COLO668 (cell line): Measurements from ENCODE around the gene OXCT1.
"Not testable (repeated sequence)": the region's sequence is repeated elsewhere in the genome, so short reads cannot be mapped to it uniquely, and the experiment has no call there.

Experiments
- DNase-seq: peaks from one replicate; lab custom pipeline; 2025; ENCODE audit not compliant: unreplicated experiment; lab: John Stamatoyannopoulos, UW

Gene OXCT1

DNA sequence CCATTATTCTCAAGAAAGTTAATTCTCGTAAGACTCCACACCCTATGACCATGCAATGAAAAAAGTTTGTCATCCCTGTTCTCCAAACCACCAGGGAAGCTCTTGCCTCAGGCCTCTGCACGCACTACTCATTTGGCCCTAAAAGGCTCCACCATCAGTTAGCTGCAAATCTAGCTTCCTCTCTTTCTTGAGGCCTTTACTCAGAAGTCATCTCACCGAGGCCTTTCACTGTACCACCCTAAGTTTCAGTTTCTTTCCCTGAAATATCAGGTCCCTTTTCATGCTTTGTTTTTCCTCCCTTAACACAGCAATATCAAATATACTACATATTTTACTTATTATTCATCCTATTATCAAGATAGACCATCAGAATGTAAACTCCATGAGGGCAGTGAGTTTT is 39.1 kb downstream of the OXCT1 start:
- no peak for DNase-seq

DNA sequence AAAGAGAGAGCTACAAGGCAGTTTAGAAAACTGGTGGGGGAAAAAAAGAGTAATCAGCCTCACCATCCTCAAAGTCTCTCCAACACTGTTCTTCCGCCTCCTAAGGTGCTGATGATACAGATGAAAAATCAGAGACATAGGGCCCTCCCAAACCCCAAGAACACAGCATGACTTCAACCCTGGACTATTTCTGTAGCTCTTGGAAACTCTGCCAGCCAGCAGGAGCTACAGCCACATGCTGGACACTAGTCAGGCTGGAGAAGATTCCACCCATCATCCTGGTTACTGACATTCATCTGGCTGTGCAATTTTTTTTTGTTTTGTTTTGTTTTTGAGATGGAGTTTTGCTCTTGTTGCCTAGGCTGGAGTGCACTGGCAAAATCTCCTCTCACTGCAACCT is 42.4 kb downstream of the OXCT1 start:
- no peak for DNase-seq

DNA sequence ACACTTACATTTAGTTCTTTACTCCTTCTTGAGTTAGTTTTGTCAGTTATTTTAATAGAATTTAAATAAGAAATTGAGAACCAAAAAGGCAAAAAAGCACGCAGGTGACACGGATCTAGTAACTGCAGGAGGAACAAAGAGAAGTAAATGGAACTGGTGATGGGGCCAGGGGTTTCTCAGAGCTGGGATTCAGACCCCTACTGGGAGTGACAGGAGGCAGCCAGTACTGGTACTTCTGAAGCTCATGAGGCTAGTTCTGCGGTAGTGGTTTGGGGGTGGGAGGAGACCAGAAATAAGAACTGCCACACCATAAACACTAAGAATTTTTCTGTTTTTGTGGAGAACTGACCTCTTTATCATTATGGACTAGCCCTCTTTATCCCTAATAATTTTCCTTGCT is 48.2 kb downstream of the OXCT1 start:
- DNase-seq, result no peak

DNA sequence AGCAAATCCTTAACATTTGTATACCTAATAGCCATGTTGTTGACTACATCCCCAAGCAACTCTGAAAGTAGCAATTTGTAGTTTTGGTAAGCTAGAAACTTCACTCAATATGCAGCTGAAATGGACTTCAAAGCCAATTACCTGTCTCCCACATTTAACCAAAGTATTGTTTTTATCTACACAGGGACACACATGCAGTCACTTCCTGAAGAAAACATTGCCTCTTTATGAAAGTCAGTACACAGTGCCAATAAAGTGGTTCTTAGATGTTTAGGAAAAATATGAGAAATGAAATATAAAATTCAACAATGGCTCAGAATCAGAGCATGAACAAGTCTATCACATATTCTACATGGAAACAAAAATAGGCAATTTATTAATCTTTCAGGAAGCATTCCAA is 49.2 kb downstream of the OXCT1 start:
- DNase-seq, result no peak

DNA sequence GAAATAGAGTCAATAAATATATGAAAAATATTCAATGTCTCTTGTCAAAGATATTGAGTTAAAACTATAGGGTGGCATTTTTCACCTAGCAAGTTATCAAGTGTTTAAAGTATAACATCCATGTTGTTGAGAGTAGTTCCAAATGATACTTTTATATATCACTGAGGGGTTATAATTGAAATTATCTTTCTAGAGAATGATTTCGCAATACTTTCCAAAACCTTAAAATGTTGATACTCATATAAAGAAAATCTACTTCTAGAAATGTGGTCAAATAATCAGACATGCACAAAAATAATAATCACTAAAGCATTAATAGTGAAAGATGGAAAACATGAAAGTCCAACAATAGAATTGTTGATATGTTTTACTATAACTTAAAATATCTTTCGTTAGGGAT is 50.1 kb downstream of the OXCT1 start:
- DNase-seq, result no peak

DNA sequence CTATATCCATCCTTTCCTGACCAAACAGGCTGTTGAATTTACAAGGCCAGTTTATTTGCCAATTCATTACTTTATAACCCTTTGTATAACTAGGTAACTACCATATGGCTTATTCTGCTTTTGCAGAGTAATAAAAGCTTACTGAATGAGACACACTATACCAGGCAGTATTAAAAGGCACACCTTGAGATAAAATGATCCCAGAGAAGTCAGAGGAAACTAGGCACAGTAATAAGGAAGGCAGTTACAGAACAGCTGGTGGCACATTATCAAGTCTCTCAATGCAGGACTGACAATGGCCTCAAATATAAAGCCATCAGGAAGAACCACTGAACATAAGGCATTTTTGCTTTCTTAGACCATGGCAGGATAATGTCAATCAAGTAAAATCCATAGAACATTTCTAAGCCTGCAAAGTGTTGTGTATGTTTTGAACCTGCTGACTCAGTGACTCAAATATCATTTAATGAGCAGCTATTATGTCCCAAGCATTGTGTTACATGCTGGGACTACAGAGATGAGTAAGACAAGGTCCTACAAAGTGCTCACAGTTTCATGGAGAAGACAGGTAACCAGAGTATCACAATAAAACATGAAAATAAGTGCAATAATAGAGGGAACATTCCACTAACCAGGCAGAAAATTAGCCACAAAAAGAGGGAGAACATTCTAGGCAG is 52.5 kb downstream of the OXCT1 start:
- DNase-seq, result no peak

DNA sequence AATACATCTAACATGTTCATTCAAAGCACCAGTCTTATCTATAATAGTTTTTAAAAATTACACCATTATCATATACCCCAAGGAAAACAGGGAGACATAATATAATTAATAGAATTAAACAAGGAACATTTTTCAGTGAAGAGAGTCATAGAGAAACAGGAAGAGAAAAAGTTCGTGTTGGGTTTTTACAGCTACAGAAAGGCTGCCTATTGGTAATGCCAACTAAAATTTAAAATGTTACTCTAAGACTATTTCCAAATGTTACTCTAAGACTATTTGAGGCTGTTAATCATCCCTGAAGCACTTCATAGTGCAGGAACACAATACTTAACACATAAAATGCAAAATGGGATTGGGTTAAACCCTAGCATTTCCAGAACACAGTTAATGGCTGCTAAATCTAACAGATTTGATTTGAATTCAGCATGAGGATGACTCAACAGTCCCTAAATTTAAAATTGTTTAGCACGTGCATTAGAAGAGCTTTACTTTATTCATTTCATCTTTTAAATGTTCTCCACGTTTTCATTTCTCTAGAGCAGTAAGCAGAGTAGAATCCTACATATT is 54.5 kb downstream of the OXCT1 start:
- DNase-seq, result no peak

DNA sequence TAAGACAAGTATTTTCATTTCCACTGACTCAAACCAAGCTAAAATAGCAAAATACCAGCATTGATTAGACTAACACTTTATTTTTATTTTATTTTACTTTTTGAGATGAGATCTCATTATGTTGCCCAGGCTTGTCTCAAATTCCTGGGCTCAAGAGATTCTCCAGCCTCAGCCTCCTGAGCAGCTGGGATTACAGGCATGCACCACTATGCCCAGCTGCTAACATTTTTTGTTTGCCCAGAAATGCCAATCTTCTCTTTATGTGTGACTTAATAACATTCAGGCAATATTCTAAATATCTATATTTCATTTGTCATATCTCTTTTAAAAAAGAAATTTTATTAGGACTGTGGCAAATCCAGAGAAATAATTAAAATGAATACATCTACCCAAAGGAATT is 55.0 kb downstream of the OXCT1 start:
- DNase-seq, result no peak

DNA sequence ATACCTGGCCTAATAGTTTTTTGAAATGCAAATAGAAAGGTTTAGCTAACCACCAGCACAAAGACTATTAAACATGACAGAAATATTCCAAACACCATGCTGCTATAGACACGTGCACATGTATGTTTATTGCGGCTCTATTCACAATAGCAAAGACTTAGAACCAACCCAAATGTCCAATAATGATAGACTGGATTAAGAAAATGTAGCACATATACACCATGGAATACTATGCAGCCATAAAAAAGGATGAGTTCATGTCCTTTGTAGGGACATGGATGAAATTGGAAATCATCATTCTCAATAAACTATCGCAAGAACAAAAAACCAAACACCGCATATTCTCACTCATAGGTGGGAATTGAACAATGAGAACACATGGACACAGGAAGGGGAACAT is 55.9 kb downstream of the OXCT1 start:
- DNase-seq, result not testable (repeated sequence)

DNA sequence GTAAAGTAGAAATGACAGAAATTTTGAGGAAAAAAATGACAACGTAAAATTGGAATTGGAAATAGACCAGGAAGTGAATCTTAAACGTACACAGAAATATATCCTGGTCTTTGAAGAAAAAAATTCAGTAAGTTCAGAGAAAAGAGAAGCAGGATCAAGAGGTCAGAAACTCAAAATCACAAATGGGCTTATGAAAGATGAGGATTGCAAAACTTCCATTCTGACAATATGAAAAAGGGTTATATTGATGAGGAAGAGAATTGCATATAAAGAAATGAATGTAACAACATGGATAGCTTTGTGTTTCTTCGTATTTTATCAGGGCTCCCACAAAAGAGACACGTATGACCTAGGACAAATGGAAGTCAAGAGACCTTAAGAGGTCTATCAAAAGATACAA is 58.1 kb downstream of the OXCT1 start:
- DNase-seq, result no peak

DNA sequence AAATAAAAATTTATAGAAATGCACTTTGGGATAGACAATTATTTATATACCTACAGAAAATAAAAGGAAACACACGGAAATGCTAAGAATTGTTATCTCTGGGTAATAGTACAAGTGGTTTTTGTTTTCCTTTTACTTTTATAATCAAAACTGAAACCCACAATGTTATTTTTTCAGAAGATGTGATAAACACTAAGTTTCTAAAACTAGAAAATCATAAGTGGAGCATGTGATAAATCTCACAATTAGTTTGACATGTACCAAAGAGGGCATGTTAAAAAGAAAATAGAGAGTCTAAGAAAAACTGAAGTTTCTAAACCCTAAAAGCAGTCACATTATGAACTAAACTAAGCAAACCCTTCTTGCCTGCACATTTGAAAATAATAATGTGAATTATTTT is 61.1 kb downstream of the OXCT1 start:
- DNase-seq, result no peak

DNA sequence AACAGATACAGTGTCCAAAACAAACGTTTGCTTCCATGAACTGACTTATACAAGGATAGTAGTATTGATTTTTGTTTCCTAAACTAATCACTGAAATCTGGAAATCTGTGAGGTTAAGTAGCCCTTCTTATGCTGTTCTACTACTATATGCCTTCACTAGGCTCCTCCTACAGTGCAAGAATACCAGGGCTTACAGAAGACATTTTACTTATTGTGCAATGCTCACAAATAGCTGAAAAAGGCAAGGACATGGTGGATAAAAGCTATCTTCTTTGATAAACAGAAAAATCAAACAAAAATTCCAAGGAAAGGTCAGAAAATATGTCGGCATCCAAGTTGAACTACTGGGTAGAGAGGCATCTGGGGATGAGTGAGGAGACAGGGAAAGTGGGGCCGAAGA is 61.9 kb downstream of the OXCT1 start:
- no peak for DNase-seq

DNA sequence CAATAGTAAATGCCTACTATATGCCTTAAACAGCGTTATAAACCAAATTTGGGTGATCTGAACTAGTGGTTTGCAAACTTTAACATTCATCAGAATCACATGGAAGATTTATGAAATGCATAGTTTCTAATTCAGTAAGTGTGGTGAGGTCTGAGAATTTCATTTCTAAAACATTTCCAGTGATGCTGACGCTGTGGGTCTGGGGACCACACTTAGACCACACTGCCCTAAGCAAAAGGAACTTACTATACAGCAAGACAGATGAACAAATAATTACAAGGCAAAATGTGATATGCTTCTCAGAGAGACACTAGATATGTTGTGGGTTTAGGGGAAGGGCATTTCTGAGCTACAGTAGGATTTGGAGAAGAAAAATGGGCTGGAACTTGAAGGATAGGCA is 72.6 kb downstream of the OXCT1 start:
- no peak for DNase-seq

DNA sequence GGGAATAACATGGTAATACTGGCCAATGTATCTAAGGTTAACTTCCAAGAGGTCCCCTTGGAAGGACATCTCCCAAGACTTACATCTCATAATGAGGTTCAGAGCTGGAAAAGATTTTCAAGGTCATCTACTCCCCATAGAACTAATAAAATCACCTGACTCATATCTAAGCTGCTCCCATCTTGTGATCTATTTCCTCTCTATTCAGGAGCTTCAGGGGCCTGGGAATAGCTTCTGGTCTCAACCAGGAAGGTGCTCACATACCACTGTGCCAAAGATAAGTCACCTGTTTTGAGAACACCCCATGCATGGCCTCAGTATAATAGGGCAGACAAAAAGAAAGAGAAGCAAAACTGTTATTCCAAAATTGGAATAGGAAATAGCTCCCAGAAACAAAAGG is 74.2 kb downstream of the OXCT1 start:
- no peak for DNase-seq

DNA sequence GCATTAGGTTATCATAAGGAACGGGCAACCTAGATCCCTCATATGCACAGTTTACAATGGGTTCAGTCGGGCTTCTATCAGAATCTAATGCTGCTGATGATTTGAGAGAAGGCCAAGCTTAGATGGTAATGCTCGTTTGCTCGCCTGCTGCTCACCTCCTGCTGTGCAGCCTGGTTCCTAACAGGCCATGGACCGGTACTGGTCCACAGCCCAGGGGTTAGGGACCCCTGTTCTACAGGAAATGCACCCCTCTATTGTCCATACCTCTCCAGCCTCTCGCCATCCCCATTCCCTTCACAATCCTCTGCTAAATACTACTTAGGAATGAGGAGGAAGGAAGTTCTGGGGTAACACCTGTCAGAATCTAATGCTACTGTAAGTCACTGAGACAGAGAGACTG is 75.1 kb downstream of the OXCT1 start:
- no peak for DNase-seq

DNA sequence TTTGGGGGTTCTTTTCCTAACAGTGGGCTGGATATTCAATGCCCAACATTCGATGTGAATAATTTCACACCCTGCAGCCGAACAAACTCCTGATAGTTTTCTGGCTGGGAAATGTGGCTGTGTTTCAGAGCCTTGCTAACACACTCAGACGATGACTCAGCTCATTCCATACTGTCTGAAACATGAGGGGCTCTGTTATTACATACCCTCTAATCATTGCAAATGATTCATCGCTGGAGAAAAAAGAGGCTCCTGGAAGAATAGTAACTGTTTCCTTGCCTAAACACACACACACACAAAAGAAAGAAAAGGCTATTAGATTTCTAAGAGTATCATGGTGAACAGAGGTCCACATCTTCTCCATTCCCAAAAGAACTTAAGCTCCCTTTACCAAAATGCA is 75.8 kb downstream of the OXCT1 start:
- DNase-seq, result no peak

DNA sequence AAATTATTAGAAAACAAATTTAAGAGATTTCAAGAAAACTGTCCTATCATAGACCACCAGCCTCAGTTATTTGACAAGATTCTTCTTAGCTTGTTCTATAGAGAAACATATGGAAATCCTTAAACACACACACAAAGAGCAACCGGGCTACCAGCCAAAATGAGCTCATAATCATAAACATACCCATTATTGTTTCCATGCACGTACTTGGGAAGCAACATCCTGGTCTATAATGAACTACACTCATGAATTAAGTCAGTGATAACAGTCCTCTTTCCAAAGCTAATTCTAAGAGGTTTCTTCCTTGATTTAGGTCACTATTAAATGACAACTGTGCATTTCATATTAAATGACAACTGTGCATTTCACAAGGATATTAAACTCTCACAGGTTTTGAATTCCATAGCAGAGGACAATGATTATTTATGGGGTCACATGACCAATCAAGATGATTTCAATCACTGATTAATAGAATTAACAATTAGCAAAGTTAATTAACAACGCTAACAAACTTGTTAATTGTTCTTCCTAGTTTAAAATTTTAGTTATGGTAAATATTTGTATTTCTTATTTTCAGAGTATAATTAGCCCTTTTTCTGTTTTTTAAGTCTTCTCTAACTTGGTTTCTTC is 77.0 kb downstream of the OXCT1 start:
- DNase-seq, result peak; percentile 27

DNA sequence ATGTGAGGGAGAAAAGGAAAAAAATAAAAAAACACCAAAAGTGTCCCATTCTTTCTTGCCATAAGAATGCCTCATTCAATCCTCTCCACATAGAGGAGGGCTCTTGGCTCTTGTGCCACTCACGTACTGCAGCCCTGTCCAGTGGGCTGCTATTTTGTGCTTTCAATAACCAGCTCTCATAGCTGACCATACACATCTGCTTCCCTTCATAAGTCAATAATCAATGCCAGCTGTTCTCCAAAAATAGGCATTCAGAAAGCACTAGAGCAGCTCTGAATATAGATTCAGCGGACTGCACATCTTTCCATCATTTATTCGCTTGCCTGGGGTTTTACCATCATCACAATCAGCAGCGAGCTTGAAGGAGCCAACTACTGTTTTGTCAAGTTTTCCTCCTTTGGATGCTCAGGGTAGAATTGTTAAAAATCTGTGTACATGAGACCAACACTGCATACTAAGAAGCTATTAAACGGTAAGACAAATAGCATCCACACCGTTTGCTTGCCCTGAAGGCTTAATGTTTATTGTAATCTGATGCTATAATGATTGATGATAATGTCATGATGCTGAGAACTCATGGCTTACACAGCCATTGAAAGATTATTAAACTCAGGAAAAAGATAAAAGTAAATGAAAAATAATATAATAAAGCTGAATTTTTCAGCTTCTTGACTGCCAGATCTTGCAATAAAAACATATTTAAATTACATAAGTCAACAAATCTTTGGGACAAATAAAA is 80.0 kb downstream of the OXCT1 start:
- no peak for DNase-seq

DNA sequence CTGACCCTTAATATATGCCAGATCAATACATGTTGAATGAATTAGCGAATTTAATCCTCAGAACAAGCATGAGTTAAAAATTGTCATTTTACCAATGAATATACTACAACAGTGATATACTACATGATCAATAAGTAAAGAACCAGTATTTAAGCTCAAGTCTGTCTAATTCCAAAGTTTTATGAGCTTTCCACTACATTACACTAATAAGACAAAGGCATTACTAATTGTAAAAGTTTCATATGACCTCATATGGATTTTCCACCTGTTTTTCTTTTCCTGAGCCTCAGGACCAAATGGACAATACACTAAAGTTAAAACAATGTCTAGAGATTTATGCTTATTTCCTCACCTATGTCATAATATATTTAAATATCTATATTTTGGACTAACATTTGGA is 80.8 kb downstream of the OXCT1 start:
- no peak for DNase-seq

DNA sequence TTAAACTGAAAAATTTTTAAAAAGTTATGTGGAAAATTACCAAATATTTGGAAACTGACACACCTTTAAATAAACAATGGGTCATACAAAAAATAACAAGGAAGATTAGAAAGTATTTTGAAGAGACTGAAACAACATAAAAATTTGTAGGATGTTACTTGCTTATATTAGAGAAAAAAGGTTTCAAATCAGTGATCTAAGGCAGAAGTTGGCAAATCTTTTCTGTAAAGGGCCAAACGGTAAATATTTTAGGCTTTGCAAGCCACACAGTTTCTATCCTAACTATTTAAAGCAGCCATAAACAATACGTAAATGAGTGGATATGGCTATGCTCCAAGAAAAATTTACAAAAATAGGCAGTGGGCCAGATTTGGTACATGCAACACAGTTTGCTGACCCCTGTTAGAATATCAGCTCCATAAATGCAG is 81.3 kb downstream of the OXCT1 start:
- DNase-seq, result no peak

DNA sequence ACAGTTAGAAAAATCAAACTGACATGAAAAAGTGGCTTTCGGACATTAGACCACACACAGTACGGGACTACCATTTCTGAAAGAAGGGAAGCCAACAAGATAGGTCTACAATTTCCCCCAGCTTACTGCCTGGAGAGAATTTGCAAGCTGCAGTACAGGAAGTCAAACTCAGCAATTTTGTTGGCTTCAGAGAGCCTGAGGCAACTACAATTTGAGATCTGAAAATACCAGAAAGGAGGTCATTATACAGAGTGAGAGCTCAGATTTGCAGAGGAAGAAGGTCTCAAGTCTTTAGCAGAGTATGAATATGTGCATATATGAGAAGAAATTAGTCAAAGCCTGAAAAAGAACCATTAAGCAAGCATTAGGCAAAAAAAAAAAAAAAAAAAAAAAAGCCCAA is 83.0 kb downstream of the OXCT1 start:
- no peak for DNase-seq

DNA sequence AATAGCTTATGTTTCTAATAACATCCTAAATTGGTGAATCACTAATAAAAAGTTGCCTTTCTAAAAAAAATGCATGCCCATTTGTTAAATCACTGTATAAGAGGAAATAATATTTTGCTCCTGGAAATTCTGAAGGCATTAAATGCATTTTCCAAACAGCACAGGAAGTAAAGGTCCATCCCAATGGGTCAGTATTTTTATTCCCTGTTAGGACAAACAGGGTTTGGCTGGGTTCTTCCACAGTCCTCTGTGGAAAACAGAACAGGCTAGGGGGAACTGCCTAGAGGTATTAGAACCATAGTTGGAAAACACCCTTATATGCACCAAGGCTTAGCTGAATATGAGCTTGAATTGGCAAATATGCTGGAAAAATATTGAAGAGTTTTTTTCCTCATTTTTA is 85.2 kb downstream of the OXCT1 start:
- DNase-seq, result no peak
